ENCODE data around the gene HOXA3.

The HOXA3 gene

GRCh38 chr7:27118580-27118979 lies 33.8 kb downstream of the HOXA3 start:
- DNase-seq (ENCODE audit: low read depth), result no peak
- no peak for TF ChIP-seq CTCF (IDR thresholded peaks at IDR 0.05; ENCODE audit: low read depth, low read length, missing control alignments)
- in situ Hi-C loops (cut with HindIII; ENCODE audit: low sequenced_read_pairs), result loop anchor here (5.0 kb wide), 1 partner anchor 266 kb away; no protein-coding TSS in a partner anchor
- peak overlapping the region; percentile 76 for H3K4me3 ChIP-seq (ENCODE audit: low read depth, low read length)

- no peak for TF ChIP-seq CTCF (IDR thresholded peaks at IDR 0.05; ENCODE audit: low read depth, low read length, missing control alignments)
- H3K4me3 ChIP-seq (ENCODE audit: low read depth, low read length), result peak overlapping the region; percentile 76
- DNase-seq (ENCODE audit: low read depth), result no peak
- in situ Hi-C loops (cut with HindIII; ENCODE audit: low sequenced_read_pairs), result loop anchor here (5.0 kb wide), 1 partner anchor 266 kb away; no protein-coding TSS in a partner anchor
These were observed 34.4 kb downstream of the HOXA3 start for GRCh38 chr7:27117887-27118491.

- H3K4me3 ChIP-seq (ENCODE audit: low read depth, low read length), result peak overlapping the region; percentile 76
- in situ Hi-C loops (cut with HindIII; ENCODE audit: low sequenced_read_pairs), result loop anchor here (5.0 kb wide), 1 partner anchor 265 kb away; no protein-coding TSS in a partner anchor
- no peak for DNase-seq (ENCODE audit: low read depth)
- TF ChIP-seq CTCF (IDR thresholded peaks at IDR 0.05; ENCODE audit: low read depth, low read length, missing control alignments), result no peak
These were observed 35.2 kb downstream of the HOXA3 start for GRCh38 chr7:27116962-27117886.

GRCh38 chr7:27116031-27116961 lies 36.1 kb downstream of the HOXA3 start:
- in situ Hi-C loops (cut with HindIII; ENCODE audit: low sequenced_read_pairs), result loop anchor here (5.0 kb wide), 1 partner anchor 264 kb away; no protein-coding TSS in a partner anchor
- DNase-seq (ENCODE audit: low read depth), result no peak
- no peak for TF ChIP-seq CTCF (IDR thresholded peaks at IDR 0.05; ENCODE audit: low read depth, low read length, missing control alignments)
- H3K4me3 ChIP-seq (ENCODE audit: low read depth, low read length), result peak overlapping the region; percentile 76

- H3K4me3 ChIP-seq (ENCODE audit: low read depth, low read length), result peak overlapping the region; percentile 76
These were observed 37.0 kb downstream of the HOXA3 start for GRCh38 chr7:27115221-27116026.

More at GRCh38 chr7:27115221-27116026, 37.0 kb downstream of the HOXA3 start:
- TF ChIP-seq CTCF (IDR thresholded peaks at IDR 0.05; ENCODE audit: low read depth, low read length, missing control alignments), result no peak
- in situ Hi-C loops (cut with HindIII; ENCODE audit: low sequenced_read_pairs), result loop anchor here (5.0 kb wide), 1 partner anchor 263 kb away; no protein-coding TSS in a partner anchor
- DNase-seq (ENCODE audit: low read depth), result no peak
